ENCODE results near the gene ANKRD1.
A peak's percentile ranks its signal among the peaks of the same experiment; 100 is the strongest.
"Not testable (repeated sequence)": the region's sequence is repeated elsewhere in the genome, so short reads cannot be mapped to it uniquely, and the experiment has no call there.

ANKRD1 gene

GRCh38 chr10:90911133-90912051 lies 9.5 kb downstream of the ANKRD1 start:
- DNase-seq = peak in 5 of 6 experiments; percentile 4 to 57 (median 31)

GRCh38 chr10:90906596-90906995 lies 14.3 kb downstream of the ANKRD1 start:
- no peak for DNase-seq

GRCh38 chr10:90905925-90906324 lies 15.0 kb downstream of the ANKRD1 start:
- DNase-seq = no peak

GRCh38 chr10:90896916-90897315 lies 24.0 kb downstream of the ANKRD1 start:
- DNase-seq = not testable (repeated sequence)

GRCh38 chr10:90893190-90893589 lies 27.7 kb downstream of the ANKRD1 start:
- no peak for DNase-seq

GRCh38 chr10:90890347-90890746 lies 30.5 kb downstream of the ANKRD1 start:
- DNase-seq = no peak

GRCh38 chr10:90889636-90890035 lies 31.3 kb downstream of the ANKRD1 start:
- DNase-seq = no peak

GRCh38 chr10:90888387-90888786 lies 32.5 kb downstream of the ANKRD1 start:
- DNase-seq = no peak

- DNase-seq = no peak
Observed at GRCh38 chr10:90887555-90887954, 33.3 kb downstream of the ANKRD1 start.

GRCh38 chr10:90885176-90885575 lies 35.7 kb downstream of the ANKRD1 start:
- DNase-seq = no peak

- no peak for DNase-seq
Observed at GRCh38 chr10:90884431-90884830, 36.5 kb downstream of the ANKRD1 start.

- DNase-seq = peak in 3 of 6 experiments; percentile 13 to 51 (median 42)
Observed at GRCh38 chr10:90880059-90880719, 40.7 kb downstream of the ANKRD1 start.

GRCh38 chr10:90879062-90879461 lies 41.8 kb downstream of the ANKRD1 start:
- no peak for DNase-seq

- no peak for DNase-seq
Observed at GRCh38 chr10:90872648-90873020, 48.3 kb downstream of the ANKRD1 start.

- peak; percentile 56 to 77 (median 68) for DNase-seq
Observed at GRCh38 chr10:90871766-90872647, 48.9 kb downstream of the ANKRD1 start, which contains the start of gene RPP30. Gene RPP30, plus strand, starts transcription at chr10:90871974. Its CDS starts 13 bp downstream, at chr10:90871987.

- DNase-seq = peak in 5 of 6 experiments; percentile 3 to 58 (median 13)
Observed at GRCh38 chr10:90871279-90871765, 49.6 kb downstream of the ANKRD1 start.

- no peak for DNase-seq
Observed at GRCh38 chr10:90866050-90866598, 54.8 kb downstream of the ANKRD1 start.

GRCh38 chr10:90865401-90865800 lies 55.5 kb downstream of the ANKRD1 start:
- DNase-seq = peak in 1 of 6 experiments; percentile 2

- peak in 1 of 6 experiments; percentile 6 for DNase-seq
Observed at GRCh38 chr10:90862908-90863514, 57.9 kb downstream of the ANKRD1 start.
